Gastroesophageal sphincter (tissue), 3 donors: Measurements from ENCODE around the gene RAP1GAP2.

ENCODE experiments used
- CTCF ChIP-seq, 4 experiments: fragments of 200-600 bp in 2 of 4; fragments of 450-650 bp in 2 of 4; sonication (generic) in 1 of 4; IDR thresholded peaks; one replicate each; pipeline ENCODE4 v1.5.1; 2017 to 2019; ENCODE audit warnings: antibody characterized with exemption in 4 of 4, mild to moderate bottlenecking in 2 of 4, moderate library complexity in 2 of 4
- EP300 ChIP-seq: sonication (generic); formaldehyde crosslinking; IDR thresholded peaks from one replicate; pipeline ENCODE4 v1.6.1; 2017; ENCODE audit warnings: antibody characterized with exemption, mild to moderate bottlenecking
- POLR2A ChIP-seq, 2 donors: fragments of 450-650 bp; IDR thresholded peaks; one replicate each; pipeline ENCODE4 v1.6.1; 2017; ENCODE audit warnings: antibody characterized with exemption in 2 of 2, mild to moderate bottlenecking in 2 of 2, moderate library complexity in 1 of 2
- POLR2AphosphoS5 ChIP-seq: sonication (generic); formaldehyde crosslinking; IDR thresholded peaks from one replicate; pipeline ENCODE4 v1.6.1; 2017; ENCODE audit warnings: antibody characterized with exemption

- no peak for TF ChIP-seq CTCF (IDR thresholded peaks at IDR 0.05)
- no peak for TF ChIP-seq POLR2A (IDR thresholded peaks at IDR 0.05)
- TF ChIP-seq POLR2AphosphoS5 = no peak
- TF ChIP-seq EP300 = no peak
These were observed 19.5 kb upstream of the RAP1GAP2 start for GRCh38 chr17:2776589-2777241.
